ENCODE measurements around the gene B3GNT2. TPM values are rescaled to one million over a fixed set of nuclear protein-coding genes. Genes with fewer than 3 reads are reported as not detected.

B3GNT2 gene
- polyA plus RNA-seq, 1 donor = 31.3 TPM

GRCh38 chr2:62203459-62203858 lies 7.5 kb downstream of the B3GNT2 start:
- DNase-seq = no peak

- DNase-seq = no peak
Observed at GRCh38 chr2:62204998-62205496, 9.1 kb downstream of the B3GNT2 start.

- no peak for DNase-seq
Observed at GRCh38 chr2:62205554-62205953, 9.6 kb downstream of the B3GNT2 start.

- no peak for DNase-seq
Observed at GRCh38 chr2:62206024-62206423, 10.1 kb downstream of the B3GNT2 start.

GRCh38 chr2:62207491-62207890 lies 11.6 kb downstream of the B3GNT2 start:
- no peak for DNase-seq

GRCh38 chr2:62208074-62208757 lies 12.3 kb downstream of the B3GNT2 start:
- DNase-seq = no peak

GRCh38 chr2:62208758-62209114 lies 12.8 kb downstream of the B3GNT2 start:
- DNase-seq = no peak

- DNase-seq = no peak
Observed at GRCh38 chr2:62209427-62209991, 13.6 kb downstream of the B3GNT2 start.

- no peak for DNase-seq
Observed at GRCh38 chr2:62215306-62216064, 19.6 kb downstream of the B3GNT2 start.

- DNase-seq = no peak
Observed at GRCh38 chr2:62216113-62216512, 20.2 kb downstream of the B3GNT2 start.

- DNase-seq = no peak
Observed at GRCh38 chr2:62216616-62217015, 20.7 kb downstream of the B3GNT2 start.

GRCh38 chr2:62217421-62217820 lies 21.5 kb downstream of the B3GNT2 start:
- DNase-seq = no peak

GRCh38 chr2:62217970-62218369 lies 22.1 kb downstream of the B3GNT2 start:
- DNase-seq = no peak

GRCh38 chr2:62219407-62220159 lies 23.7 kb downstream of the B3GNT2 start:
- no peak for DNase-seq

GRCh38 chr2:62221141-62221540 lies 25.2 kb downstream of the B3GNT2 start:
- no peak for DNase-seq

- no peak for DNase-seq
Observed at GRCh38 chr2:62222171-62222570, 26.3 kb downstream of the B3GNT2 start.

GRCh38 chr2:62222674-62223073 lies 26.8 kb downstream of the B3GNT2 start:
- DNase-seq = no peak

GRCh38 chr2:62224976-62225375 lies 29.1 kb downstream of the B3GNT2 start:
- DNase-seq = no peak

- DNase-seq = no peak
Observed at GRCh38 chr2:62227386-62228075, 31.6 kb downstream of the B3GNT2 start.

GRCh38 chr2:62229082-62229605 lies 33.2 kb downstream of the B3GNT2 start:
- no peak for DNase-seq

GRCh38 chr2:62231541-62231940 lies 35.6 kb downstream of the B3GNT2 start:
- no peak for DNase-seq
